GM12875 (cell line): ENCODE measurements around the gene GC.

Source experiments
- H3K4me3 ChIP-seq: one replicate; pipeline ENCODE4 v1.5.1; 2011; ENCODE audit warnings: low read depth, low read length, control low read depth
- TF ChIP-seq, protein P1 (sequence below): IDR thresholded peaks from 2 replicates; pipeline ENCODE4 v1.5.1; 2011; ENCODE audit warnings: low read depth, mild to moderate bottlenecking, control low read depth, inconsistent platforms, low read length, moderate library complexity, borderline replicate concordance; ENCODE audit not compliant: insufficient read depth

The GC gene, protein sequence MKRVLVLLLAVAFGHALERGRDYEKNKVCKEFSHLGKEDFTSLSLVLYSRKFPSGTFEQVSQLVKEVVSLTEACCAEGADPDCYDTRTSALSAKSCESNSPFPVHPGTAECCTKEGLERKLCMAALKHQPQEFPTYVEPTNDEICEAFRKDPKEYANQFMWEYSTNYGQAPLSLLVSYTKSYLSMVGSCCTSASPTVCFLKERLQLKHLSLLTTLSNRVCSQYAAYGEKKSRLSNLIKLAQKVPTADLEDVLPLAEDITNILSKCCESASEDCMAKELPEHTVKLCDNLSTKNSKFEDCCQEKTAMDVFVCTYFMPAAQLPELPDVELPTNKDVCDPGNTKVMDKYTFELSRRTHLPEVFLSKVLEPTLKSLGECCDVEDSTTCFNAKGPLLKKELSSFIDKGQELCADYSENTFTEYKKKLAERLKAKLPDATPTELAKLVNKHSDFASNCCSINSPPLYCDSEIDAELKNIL

DNA sequence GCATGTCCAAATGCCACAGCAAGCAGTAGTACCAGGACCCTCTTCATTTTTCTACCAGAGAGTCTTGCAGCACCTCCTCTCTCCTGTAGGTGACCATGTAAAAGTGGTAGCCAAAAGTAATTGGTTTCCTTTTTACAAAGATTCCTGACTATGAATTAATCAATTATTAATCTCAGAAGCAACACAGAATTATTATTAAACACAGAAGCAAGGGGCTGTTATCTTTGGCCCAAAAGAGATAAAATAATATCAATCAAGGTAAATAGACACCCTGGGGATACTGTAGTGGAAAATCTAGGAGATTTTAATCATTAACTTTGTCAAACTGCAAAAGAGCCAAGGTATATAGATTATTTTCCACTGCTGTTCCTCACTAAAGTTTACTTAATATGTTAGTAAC is at the start of gene GC:
TSS of gene GC (minus strand) at position 108 of the 400 bp plus-strand sequence. CDS start at position 47, 61 bp downstream.
- no peak within 1 kb of the TSS for H3K4me3 ChIP-seq
- TF ChIP-seq, protein P1, sequence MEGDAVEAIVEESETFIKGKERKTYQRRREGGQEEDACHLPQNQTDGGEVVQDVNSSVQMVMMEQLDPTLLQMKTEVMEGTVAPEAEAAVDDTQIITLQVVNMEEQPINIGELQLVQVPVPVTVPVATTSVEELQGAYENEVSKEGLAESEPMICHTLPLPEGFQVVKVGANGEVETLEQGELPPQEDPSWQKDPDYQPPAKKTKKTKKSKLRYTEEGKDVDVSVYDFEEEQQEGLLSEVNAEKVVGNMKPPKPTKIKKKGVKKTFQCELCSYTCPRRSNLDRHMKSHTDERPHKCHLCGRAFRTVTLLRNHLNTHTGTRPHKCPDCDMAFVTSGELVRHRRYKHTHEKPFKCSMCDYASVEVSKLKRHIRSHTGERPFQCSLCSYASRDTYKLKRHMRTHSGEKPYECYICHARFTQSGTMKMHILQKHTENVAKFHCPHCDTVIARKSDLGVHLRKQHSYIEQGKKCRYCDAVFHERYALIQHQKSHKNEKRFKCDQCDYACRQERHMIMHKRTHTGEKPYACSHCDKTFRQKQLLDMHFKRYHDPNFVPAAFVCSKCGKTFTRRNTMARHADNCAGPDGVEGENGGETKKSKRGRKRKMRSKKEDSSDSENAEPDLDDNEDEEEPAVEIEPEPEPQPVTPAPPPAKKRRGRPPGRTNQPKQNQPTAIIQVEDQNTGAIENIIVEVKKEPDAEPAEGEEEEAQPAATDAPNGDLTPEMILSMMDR = no peak

DNA sequence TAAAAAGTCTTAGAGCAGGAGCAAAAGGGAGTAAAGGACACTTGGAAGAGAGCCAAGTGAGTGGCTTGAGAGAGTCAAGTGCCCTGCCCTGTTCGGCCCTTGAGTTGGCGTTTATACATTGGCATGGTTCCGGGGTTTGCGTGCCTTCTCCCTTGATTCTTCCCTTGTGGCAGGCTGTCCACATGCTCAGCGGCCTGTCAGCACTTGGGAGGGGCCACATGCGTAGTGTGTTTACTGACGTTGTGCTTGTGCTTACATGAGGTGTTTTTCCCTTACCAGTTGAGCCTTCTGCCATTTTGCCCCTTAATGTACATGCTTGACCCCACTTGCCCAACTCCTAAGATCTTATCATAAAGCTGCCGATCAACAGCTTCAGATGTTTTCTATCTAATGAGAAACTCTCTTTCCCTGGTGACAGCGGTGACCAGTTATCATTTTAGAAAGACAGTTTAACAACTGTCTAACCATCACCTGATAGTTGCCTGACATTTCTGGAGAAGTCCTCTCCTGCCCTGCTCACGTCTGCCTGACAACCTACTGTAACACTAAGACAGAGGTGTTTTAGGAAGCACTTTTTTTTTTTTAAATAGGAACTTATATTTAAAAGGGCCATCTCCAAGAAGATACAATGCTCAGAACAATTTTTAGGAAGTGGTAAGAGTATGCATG is 49.5 kb upstream of the GC start:
- H3K4me3 ChIP-seq = no peak overlapping the region
- TF ChIP-seq, protein P1 = no peak

DNA sequence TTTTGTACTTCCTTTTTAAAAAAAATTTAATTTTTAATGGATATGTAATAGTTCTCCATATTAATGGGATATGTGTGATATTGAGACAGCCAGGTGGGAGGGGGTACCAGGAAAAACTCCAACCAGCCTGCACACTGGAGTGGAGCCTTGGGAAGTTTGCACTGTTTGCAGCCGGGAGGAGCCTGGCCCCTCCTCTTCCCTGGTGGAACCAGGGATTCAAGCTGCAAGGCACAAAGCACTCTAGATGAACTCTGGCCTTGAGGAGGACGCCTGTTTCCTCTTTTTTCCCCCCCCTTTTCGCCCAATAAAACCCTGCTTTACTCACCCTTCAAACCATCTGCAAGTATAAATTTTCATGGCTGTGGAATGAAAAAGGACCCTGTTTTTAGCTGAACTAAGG is 48.2 kb upstream of the GC start:
- TF ChIP-seq, protein P1 = no peak
- no peak overlapping the region for H3K4me3 ChIP-seq

DNA sequence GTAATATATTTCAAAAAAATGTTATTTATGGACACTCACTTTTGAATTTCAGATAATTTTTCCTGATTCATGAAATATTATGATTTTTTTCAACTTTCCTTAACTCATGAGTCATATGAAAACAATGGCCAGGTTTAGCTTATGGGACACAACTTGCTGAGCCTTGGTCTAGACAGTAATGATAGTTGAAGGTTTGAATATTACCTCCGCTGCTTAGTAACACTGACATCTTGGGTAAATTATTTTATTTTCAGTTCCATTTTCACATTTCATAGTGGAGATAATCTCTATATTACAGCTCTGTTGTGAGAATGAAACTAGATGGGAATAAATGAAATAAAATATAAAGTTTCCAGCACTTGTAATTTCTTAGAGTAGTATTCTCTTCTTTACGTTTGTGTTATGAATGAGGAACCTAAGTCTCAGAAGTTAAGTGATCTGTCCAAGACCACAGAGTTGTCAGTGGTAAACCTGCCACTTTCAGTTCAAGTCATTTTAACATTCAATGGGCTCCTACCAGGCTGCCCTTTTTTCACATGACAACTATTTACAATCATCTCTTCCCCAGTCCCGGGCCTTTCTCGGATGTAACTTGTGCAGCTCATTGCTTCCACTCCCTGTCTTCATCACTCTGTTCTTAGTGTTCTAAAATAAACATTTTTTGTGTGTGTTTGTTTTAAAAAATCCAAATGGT is 46.8 kb upstream of the GC start:
- H3K4me3 ChIP-seq = no peak overlapping the region
- TF ChIP-seq, protein P1 = no peak

DNA sequence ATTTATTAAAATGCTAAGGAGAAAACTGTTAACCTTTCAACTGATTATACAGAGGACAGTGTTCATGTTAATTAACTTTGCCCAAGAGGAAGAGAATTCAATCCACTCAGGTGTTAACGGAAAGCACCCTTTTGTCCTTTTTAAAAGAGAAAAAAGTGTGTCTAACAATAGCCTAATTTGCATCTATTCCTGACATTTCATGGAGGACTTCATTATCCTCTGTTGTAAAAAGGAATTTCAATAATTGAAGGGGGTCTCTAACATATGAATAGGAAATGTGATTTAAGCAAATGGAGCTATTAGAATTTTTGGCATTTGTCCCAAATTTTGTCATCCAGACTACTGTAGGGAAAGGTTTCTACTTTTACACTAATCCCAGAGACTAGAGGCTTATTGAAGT is 44.6 kb upstream of the GC start:
- H3K4me3 ChIP-seq = no peak overlapping the region
- TF ChIP-seq, protein P1 = no peak

DNA sequence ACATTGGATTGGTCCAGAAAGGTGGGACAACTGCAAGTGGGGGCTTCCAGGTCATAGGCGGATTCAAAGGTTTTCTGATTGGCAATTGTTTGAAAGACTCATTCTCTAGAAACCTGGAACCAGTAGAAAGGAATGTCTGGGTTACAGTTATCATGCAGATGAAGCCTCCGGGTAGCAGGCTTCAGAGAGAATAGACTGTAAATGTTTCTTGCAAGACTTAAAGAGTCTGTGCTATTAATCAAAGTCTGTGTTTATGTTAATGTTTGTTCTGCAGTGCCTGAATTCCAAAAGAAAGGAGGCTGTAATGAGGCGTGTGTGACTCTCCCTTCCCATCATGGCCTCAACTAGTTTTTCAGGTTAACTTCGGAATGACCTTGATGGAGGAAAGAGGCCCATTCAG is 43.9 kb upstream of the GC start:
- TF ChIP-seq, protein P1 = no peak
- no peak overlapping the region for H3K4me3 ChIP-seq
